ENCODE data around the gene KRTDAP.

Gene KRTDAP

GRCh38 chr19:35517342-35517741, 27.1 kb upstream of the KRTDAP start:
- TF ChIP-seq, protein P1, sequence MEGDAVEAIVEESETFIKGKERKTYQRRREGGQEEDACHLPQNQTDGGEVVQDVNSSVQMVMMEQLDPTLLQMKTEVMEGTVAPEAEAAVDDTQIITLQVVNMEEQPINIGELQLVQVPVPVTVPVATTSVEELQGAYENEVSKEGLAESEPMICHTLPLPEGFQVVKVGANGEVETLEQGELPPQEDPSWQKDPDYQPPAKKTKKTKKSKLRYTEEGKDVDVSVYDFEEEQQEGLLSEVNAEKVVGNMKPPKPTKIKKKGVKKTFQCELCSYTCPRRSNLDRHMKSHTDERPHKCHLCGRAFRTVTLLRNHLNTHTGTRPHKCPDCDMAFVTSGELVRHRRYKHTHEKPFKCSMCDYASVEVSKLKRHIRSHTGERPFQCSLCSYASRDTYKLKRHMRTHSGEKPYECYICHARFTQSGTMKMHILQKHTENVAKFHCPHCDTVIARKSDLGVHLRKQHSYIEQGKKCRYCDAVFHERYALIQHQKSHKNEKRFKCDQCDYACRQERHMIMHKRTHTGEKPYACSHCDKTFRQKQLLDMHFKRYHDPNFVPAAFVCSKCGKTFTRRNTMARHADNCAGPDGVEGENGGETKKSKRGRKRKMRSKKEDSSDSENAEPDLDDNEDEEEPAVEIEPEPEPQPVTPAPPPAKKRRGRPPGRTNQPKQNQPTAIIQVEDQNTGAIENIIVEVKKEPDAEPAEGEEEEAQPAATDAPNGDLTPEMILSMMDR (IDR thresholded peaks at IDR 0.05), result no peak
- Histone ChIP-seq H3K27ac (no peak overlapping the region), H3K27me3 (peaks cover 27% of the 10 kb centered on the region), H3K4me3 (ENCODE audit: low read depth in 1 of 2, low read length in 1 of 2) (no peak overlapping the region), H3K4me1 (ENCODE audit: control insufficient read depth in 1 of 2, insufficient read depth in 1 of 2, low read depth in 1 of 2, low read length in 1 of 2) (no peaks in the 10 kb centered on the region), H3K9me3 (no peaks in the 10 kb centered on the region), H3K36me3 (no peaks in the 10 kb centered on the region)

- H3K4me1 ChIP-seq (ENCODE audit: control insufficient read depth in 1 of 2, insufficient read depth in 1 of 2, low read depth in 1 of 2, low read length in 1 of 2), result no peaks in the 10 kb centered on the region
- no peaks in the 10 kb centered on the region for H3K36me3 ChIP-seq
- H3K27me3 ChIP-seq, result peaks cover 37% of the 10 kb centered on the region
- H3K9me3 ChIP-seq, result no peaks in the 10 kb centered on the region
- no peak overlapping the region for H3K27ac ChIP-seq
- TF ChIP-seq, protein P1 (IDR thresholded peaks at IDR 0.05), result no peak
- no peak overlapping the region for H3K4me3 ChIP-seq (ENCODE audit: low read depth in 1 of 2, low read length in 1 of 2)
Measured at GRCh38 chr19:35516310-35516709, 26.0 kb upstream of the KRTDAP start.

- H3K9me3 ChIP-seq, result no peaks in the 10 kb centered on the region
- TF ChIP-seq, protein P1 (IDR thresholded peaks at IDR 0.05), result no peak
- no peak overlapping the region for H3K27ac ChIP-seq
- peaks cover 0 to 5% of the 10 kb centered on the region in 2 experiments for H3K4me1 ChIP-seq (ENCODE audit: control insufficient read depth in 1 of 2, insufficient read depth in 1 of 2, low read depth in 1 of 2, low read length in 1 of 2)
- H3K27me3 ChIP-seq, result peaks cover 56% of the 10 kb centered on the region
- no peak overlapping the region for H3K4me3 ChIP-seq (ENCODE audit: low read depth in 1 of 2, low read length in 1 of 2)
- H3K36me3 ChIP-seq, result no peaks in the 10 kb centered on the region
Measured at GRCh38 chr19:35514282-35514809, 24.1 kb upstream of the KRTDAP start.

DNA sequence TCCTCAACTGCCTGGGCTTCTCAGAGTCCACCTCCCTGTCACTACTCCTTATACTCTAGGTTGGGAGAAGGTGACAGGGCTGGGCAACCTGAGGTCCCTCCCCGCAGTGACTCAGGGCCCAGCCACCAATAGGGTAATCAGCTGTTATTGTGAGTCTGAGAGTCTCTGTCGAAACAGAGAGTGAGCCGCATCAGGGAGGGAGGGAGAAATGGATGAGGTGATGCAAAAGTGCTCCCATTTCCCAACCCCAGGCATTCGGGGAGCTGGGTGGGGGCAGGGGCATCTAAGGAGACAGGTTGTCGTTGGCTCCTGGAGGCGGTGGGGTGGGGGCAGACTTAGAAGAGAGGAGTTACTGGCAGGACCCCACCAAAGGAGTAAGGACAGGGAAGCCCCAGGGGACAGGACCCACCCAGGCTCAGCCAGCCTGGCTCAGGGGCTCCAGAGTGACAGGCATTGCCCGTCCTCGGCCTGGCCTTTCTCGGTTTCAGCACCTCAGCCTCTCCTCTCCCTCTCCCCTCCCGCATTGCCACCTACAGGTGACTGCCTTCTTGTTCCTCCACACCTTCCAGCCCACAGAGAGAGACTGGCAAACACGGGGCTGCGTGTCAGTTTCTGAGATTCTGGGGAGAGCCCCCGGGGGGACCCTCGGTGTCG, 23.5 kb upstream of the KRTDAP start, which contains the start of gene DMKN:
DMKN (minus strand) TSS at position 22 of the 654 bp plus-strand sequence. CDS start 174 bp downstream, outside the sequence.
- no peaks in the 10 kb centered on the region for H3K36me3 ChIP-seq
- peaks cover 62% of the 10 kb centered on the region for H3K27me3 ChIP-seq
- H3K4me3 ChIP-seq (ENCODE audit: low read depth in 1 of 2, low read length in 1 of 2), result no peak within 1 kb of the TSS
- no peaks in the 10 kb centered on the region for H3K9me3 ChIP-seq
- peaks cover 0 to 5% of the 10 kb centered on the region in 2 experiments for H3K4me1 ChIP-seq (ENCODE audit: control insufficient read depth in 1 of 2, insufficient read depth in 1 of 2, low read depth in 1 of 2, low read length in 1 of 2)
- no peak within 1 kb of the TSS for H3K27ac ChIP-seq
- TF ChIP-seq, protein P1 (IDR thresholded peaks at IDR 0.05), result no peak

- Histone ChIP-seq H3K9me3 (no peaks in the 10 kb centered on the region), H3K36me3 (no peaks in the 10 kb centered on the region), H3K27me3 (peaks cover 70% of the 10 kb centered on the region), H3K27ac (no peak overlapping the region), H3K4me3 (ENCODE audit: low read depth in 1 of 2, low read length in 1 of 2) (no peak overlapping the region), H3K4me1 (ENCODE audit: control insufficient read depth in 1 of 2, insufficient read depth in 1 of 2, low read depth in 1 of 2, low read length in 1 of 2) (peaks cover 0 to 5% of the 10 kb centered on the region in 2 experiments)
- TF ChIP-seq, protein P1 (IDR thresholded peaks at IDR 0.05), result no peak
Measured at GRCh38 chr19:35512831-35513627, 22.8 kb upstream of the KRTDAP start.

Measured in neutrophil (primary cell).